HepG2 (cell line): ENCODE results near the gene ZKSCAN5. TPM values are rescaled to one million over a fixed set of nuclear protein-coding genes. Genes with fewer than 3 reads are reported as not detected.

ENCODE experiments used
- CHD4 ChIP-seq: fragments of 200-600 bp; sonication (generic); IDR thresholded peaks from 2 replicates; pipeline ENCODE4 v1.7.0; 2017; ENCODE audit warnings: mild to moderate bottlenecking, low read length, borderline replicate concordance
- E2F2 ChIP-seq: sonication (generic); formaldehyde crosslinking; IDR thresholded peaks from 2 replicates; pipeline ENCODE4 v1.4.0; 2020; ENCODE audit warnings: missing genetic modification reagents, borderline replicate concordance
- ELF1 ChIP-seq: sonication (generic); formaldehyde crosslinking; IDR thresholded peaks from 2 replicates; pipeline ENCODE4 v1.4.0; 2020; ENCODE audit warnings: missing genetic modification reagents
- FLYWCH1 ChIP-seq: sonication (generic); formaldehyde crosslinking; IDR thresholded peaks from 2 replicates; pipeline ENCODE4 v1.8.1; 2023; ENCODE audit warnings: mild to moderate bottlenecking, missing genetic modification reagents
- GATAD1 ChIP-seq: IDR thresholded peaks from 2 replicates; pipeline ENCODE4 v1.6.1; 2016; ENCODE audit warnings: missing genetic modification reagents, missing compliant biosample characterization
- HDAC1 ChIP-seq: sonication (generic); formaldehyde crosslinking; IDR thresholded peaks from 2 replicates; pipeline ENCODE4 v1.5.1; 2020; ENCODE audit warnings: mild to moderate bottlenecking, missing genetic modification reagents
- MEIS2 ChIP-seq: sonication (generic); formaldehyde crosslinking; IDR thresholded peaks from 2 replicates; pipeline ENCODE4 v1.9.0; 2021; ENCODE audit warnings: mild to moderate bottlenecking, missing genetic modification reagents
- MTA3 ChIP-seq: sonication (generic); formaldehyde crosslinking; IDR thresholded peaks from 2 replicates; pipeline ENCODE4 v1.4.0; 2020; ENCODE audit warnings: missing genetic modification reagents
- PHF5A ChIP-seq: IDR thresholded peaks from one replicate; pipeline ENCODE4 v1.6.1; 2018; ENCODE audit warnings: low read depth, missing genetic modification reagents; ENCODE audit not compliant: unreplicated experiment
- SRY ChIP-seq: sonication (generic); formaldehyde crosslinking; IDR thresholded peaks from 2 replicates; pipeline ENCODE4 v1.8.0; 2022; ENCODE audit warnings: mild to moderate bottlenecking, missing genetic modification reagents
- TBL1XR1 ChIP-seq: fragments of 150-350 bp; IDR thresholded peaks from 2 replicates; pipeline ENCODE4 v1.6.1; 2014; ENCODE audit warnings: borderline replicate concordance, low read length; ENCODE audit not compliant: partially characterized antibody
- TBX2 ChIP-seq: sonication (generic); formaldehyde crosslinking; IDR thresholded peaks from 2 replicates; pipeline ENCODE4 v1.5.0; 2020; ENCODE audit warnings: missing genetic modification reagents, mild to moderate bottlenecking, borderline replicate concordance
- TGIF2 ChIP-seq: IDR thresholded peaks from 2 replicates; pipeline ENCODE4 v1.6.1; 2016; ENCODE audit warnings: control low read depth, missing compliant biosample characterization
- ZBTB40 ChIP-seq, 2 experiments: fragments of 450-650 bp in 1 of 2; sonication (generic) in 1 of 2; formaldehyde crosslinking in 1 of 2; IDR thresholded peaks; 2 replicates each; pipeline versions ENCODE4 v1.6.1 to v1.8.0; 2016 to 2022; ENCODE audit warnings: antibody characterized with exemption in 1 of 2, mild to moderate bottlenecking in 1 of 2, missing genetic modification reagents in 1 of 2
- ZC3H4 ChIP-seq: sonication (generic); formaldehyde crosslinking; IDR thresholded peaks from 2 replicates; pipeline ENCODE4 v1.4.0; 2020; ENCODE audit warnings: missing genetic modification reagents, borderline replicate concordance
- ZNF451 ChIP-seq: sonication (generic); formaldehyde crosslinking; IDR thresholded peaks from 2 replicates; pipeline ENCODE4 v1.5.0; 2020; ENCODE audit warnings: mild to moderate bottlenecking, missing genetic modification reagents
- ZNF501 ChIP-seq: sonication (generic); formaldehyde crosslinking; IDR thresholded peaks from 2 replicates; pipeline ENCODE4 v1.5.1; 2020; ENCODE audit warnings: mild to moderate bottlenecking, moderate library complexity, missing genetic modification reagents
- ZNF589 ChIP-seq: sonication (generic); formaldehyde crosslinking; conservative IDR thresholded peaks from 2 replicates; pipeline ENCODE4 v1.8.0; 2022; ENCODE audit warnings: mild to moderate bottlenecking, moderate library complexity, missing genetic modification reagents
- polyA plus RNA-seq, 8 experiments: library from polyadenylated mRNA; depleted of rRNA in 3 of 8; stranded (reverse) in 7 of 8; unstranded in 1 of 8; fragments of >200 nt; fragmentation: Illumina TruSeq in 4 of 8; extraction: Trizol in 4 of 8; gene quantifications; 2 replicates each; pipeline versions ENCODE4 v1.2.1 to v1.2.3, GENCODE V29; 2011 to 2016; ENCODE audit warnings: low read depth in 4 of 8, missing spikeins in 1 of 8, mixed read lengths in 1 of 8; ENCODE audit not compliant: insufficient read depth in 1 of 8
- total RNA-seq, 5 experiments: library from RNA; depleted of rRNA; stranded (reverse); fragments of >200 nt; fragmentation: Illumina TruSeq; extraction: Trizol; gene quantifications; 2 replicates each; pipeline ENCODE4 v1.2.3, GENCODE V29; 2016; ENCODE audit warnings: low read depth in 1 of 5
- TF ChIP-seq, protein P1 (sequence below): sonication (generic); formaldehyde crosslinking; IDR thresholded peaks from 2 replicates; pipeline ENCODE4 v1.8.1; 2023; ENCODE audit warnings: mild to moderate bottlenecking, missing genetic modification reagents, borderline replicate concordance

ZKSCAN5 gene
- total and polyA plus RNA-seq, 2 of the 13 experiments (the other 11 are each of a cell fraction or from before 2014, with no cell fraction given), result 5.5 to 11.7 TPM

DNA sequence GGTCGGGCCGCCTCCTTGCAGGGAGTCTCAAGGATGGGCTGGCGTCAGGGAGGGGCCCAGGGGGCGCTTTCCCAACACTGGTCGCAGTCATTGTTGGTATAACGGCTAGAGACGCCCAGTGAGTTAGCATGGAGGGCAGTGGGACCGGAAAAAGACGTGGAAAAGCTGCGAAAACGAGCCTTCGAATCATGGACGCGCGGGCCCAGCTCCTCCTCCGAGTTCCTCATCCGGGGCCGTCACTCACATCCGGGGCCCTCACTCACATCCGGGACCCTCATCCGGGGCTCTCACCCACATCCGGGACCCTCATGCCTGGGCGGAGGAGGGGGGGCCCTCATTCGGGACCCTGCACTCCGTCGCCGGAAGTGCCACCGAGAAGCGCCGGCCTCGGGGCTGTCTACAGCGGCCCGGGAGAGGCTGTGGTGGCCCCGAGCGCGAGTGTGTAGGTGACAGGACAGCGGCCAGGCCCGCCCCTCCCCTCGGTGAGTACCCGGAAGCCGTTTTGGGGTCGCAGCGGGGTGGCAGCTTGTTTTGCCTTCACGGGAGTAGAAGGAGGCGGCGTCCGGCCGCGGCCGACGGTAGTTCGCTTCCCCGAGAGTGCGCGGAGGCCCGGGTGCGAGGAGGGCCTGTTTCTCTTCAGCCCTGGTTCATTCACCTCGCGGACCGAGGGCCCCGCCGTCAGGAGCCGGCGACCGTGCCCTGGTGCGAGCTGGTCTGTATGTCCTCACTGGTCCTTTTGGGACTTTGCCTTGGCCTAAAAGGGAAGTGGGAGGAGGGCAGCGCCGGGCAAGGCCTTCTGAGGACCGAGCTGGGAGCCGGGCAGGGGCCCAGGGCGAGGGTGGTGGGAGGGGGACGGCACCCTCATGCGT lies 54.1 kb downstream of the ZKSCAN5 start, which contains the start of gene ZNF655 (continued):
- TF ChIP-seq SRY (CRISPR knock-in tag), result peak; percentile 44; the same call in 1 of the 2 replicates
- no peak for TF ChIP-seq CHD4
- TF ChIP-seq TBX2 (CRISPR knock-in tag), result peak; percentile 65
- TF ChIP-seq ZNF589 (CRISPR knock-in tag), result 0 out of 2 replicates have a peak, but pooled peaks have one; percentile 63
- TF ChIP-seq ZNF501, result peak; percentile 96
- peak; percentile 57; the same call in 1 of the 2 replicates for TF ChIP-seq TGIF2
- TF ChIP-seq FLYWCH1 (CRISPR knock-in tag), result no peak
- peak; percentile 91 for TF ChIP-seq GATAD1 (CRISPR knock-in tag)
- TF ChIP-seq, protein P1, sequence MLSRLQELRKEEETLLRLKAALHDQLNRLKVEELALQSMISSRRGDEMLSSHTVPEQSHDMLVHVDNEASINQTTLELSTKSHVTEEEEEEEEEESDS (CRISPR knock-in tag), result peak; percentile 81; the same call in 1 of the 2 replicates
- no peak for TF ChIP-seq ZBTB40 (IDR thresholded peaks at IDR 0.05)
- peak; percentile 47; the same call in 1 of the 2 replicates for TF ChIP-seq ZBTB40 (CRISPR knock-in tag; IDR thresholded peaks at IDR 0.05)
- no peak for TF ChIP-seq TBL1XR1
- peak; percentile 41; the same call in 1 of the 2 replicates for TF ChIP-seq MEIS2 (CRISPR knock-in tag)
- TF ChIP-seq ZC3H4 (CRISPR knock-in tag), result peak; percentile 30; the same call in 1 of the 2 replicates
- peak; percentile 24; the same call in 1 of the 2 replicates for TF ChIP-seq ZNF451 (CRISPR knock-in tag)
- TF ChIP-seq MTA3, result no peak
- TF ChIP-seq E2F2 (CRISPR knock-in tag), result no peak
- TF ChIP-seq HDAC1 (CRISPR knock-in tag), result peak; percentile 85
- no peak for TF ChIP-seq PHF5A (CRISPR knock-in tag)
- peak; percentile 91 for TF ChIP-seq ELF1 (CRISPR knock-in tag)
